Measurements from ENCODE around the gene RPTOR. TPM values are rescaled to one million over a fixed set of nuclear protein-coding genes. Genes with fewer than 3 reads are reported as not detected.

RPTOR gene
- total and polyA plus RNA-seq, 2 donors (not counting 3 experiments of a cell fraction or from before 2014, with no cell fraction given): 10.7 to 41.8 TPM

GRCh38 chr17:80786887-80787286, 242.2 kb downstream of the RPTOR start:
- no peak for FAIRE-seq
- BruUV-seq (replicated peaks): no TSS peak
- intact Hi-C loops (cut with micrococcal nuclease) (no loop called here), dilution Hi-C loops (cut with MboI; ENCODE audit: extremely low pct_ligation_motif_present, low sequenced_read_pairs) (no loop called here)
- Histone ChIP-seq H3K9ac (replicated peaks; ENCODE audit: extremely low read depth, insufficient read depth, low read length) (no peak overlapping the region), H3K27me3 (ENCODE audit: control insufficient read depth in 2 of 2, insufficient read depth in 2 of 2, low read length in 2 of 2) (no peaks in the 10 kb centered on the region), H3K36me3 (ENCODE audit: control insufficient read depth in 2 of 2, extremely low read depth in 1 of 2, insufficient read depth in 2 of 2, low read length in 2 of 2) (no peaks in the 10 kb centered on the region), H3K27ac (ENCODE audit: insufficient read depth, low read depth, low read length) (no peak overlapping the region), H2AFZ (ENCODE audit: low read depth, low read length) (no peak overlapping the region), H4K20me1 (replicated peaks; ENCODE audit: control insufficient read depth, extremely low read depth, insufficient read depth, low read length) (no peaks in the 10 kb centered on the region), H3K4me2 (ENCODE audit: insufficient read depth, low read length) (no peak overlapping the region), H3K4me1 (ENCODE audit: control insufficient read depth, extremely low read depth, insufficient read depth, low read length) (peaks cover 45% of the 10 kb centered on the region), H3K79me2 (ENCODE audit: control insufficient read depth, insufficient read depth, low read length) (peaks cover 2% of the 10 kb centered on the region), H3K9me1 (replicated peaks; ENCODE audit: control insufficient read depth, extremely low read depth, insufficient read depth, low read length) (no peaks in the 10 kb centered on the region), H3K9me3 (replicated peaks; ENCODE audit: control insufficient read depth, insufficient read depth, low read length) (no peaks in the 10 kb centered on the region), H3K4me3 (replicated peaks in 1 of 3; ENCODE audit: insufficient read depth in 1 of 3, low read depth in 1 of 3, low read length in 3 of 3) (no peak overlapping the region)
- TF ChIP-seq POLR2AphosphoS5 (IDR thresholded peaks at IDR 0.05; ENCODE audit: insufficient read depth, low read depth, low read length): no peak
- no peak for TF ChIP-seq MAX (IDR thresholded peaks at IDR 0.05; ENCODE audit: insufficient read depth, insufficient read length)
- no peak for TF ChIP-seq CTCF (IDR thresholded peaks at IDR 0.05; ENCODE audit: extremely low read depth in 1 of 2, insufficient read depth in 1 of 2, low read depth in 1 of 2, low read length in 2 of 2)
- no peak for TF ChIP-seq FOS (IDR thresholded peaks at IDR 0.05; ENCODE audit: borderline replicate concordance, insufficient read depth, low read length)
- TF ChIP-seq GATA2 (IDR thresholded peaks at IDR 0.05; ENCODE audit: insufficient read depth, insufficient read length, low read depth, low read length): no peak
- TF ChIP-seq JUN (IDR thresholded peaks at IDR 0.05; ENCODE audit: borderline replicate concordance, insufficient read depth, insufficient read length, low read depth): no peak
- no peak for TF ChIP-seq MYC (IDR thresholded peaks at IDR 0.05; ENCODE audit: low read depth, low read length)
- no peak for TF ChIP-seq POLR2A (IDR thresholded peaks at IDR 0.05; ENCODE audit: low read depth, low read length)
- no peak for TF ChIP-seq EZH2 (IDR thresholded peaks at IDR 0.05; ENCODE audit: borderline replicate concordance, low read depth, low read length, severe bottlenecking)
- ChIA-PET CTCF (no interaction called here), POLR2A (no interaction called here)
- no peak for DNase-seq (ENCODE audit: low read depth, low spot score)

All from endothelial cell of umbilical vein (primary cell).